Testis (tissue), 3 donors: ENCODE data around the gene DHCR24. TPM values are rescaled to one million over a fixed set of nuclear protein-coding genes. Genes with fewer than 3 reads are reported as not detected.

Experiments
- DNase-seq: peaks from one replicate; pipeline ENCODE4 v3.0.0-alpha.2; 2019
- H3K27ac ChIP-seq, 2 donors: fragments of 200-600 bp; sonication (generic); one replicate each; pipeline ENCODE4 v1.5.1; 2019
- H3K27me3 ChIP-seq: fragments of 200-600 bp; sonication (generic); one replicate; pipeline ENCODE4 v1.5.1; 2019
- H3K36me3 ChIP-seq: fragments of 200-600 bp; sonication (generic); one replicate; pipeline ENCODE4 v1.5.1; 2017; ENCODE audit warnings: low read depth; ENCODE audit errors: missing control alignments
- H3K4me1 ChIP-seq: fragments of 200-600 bp; sonication (generic); one replicate; pipeline ENCODE4 v1.5.1; 2019
- H3K4me3 ChIP-seq, 2 donors: fragments of 200-600 bp; sonication (generic); one replicate each; pipeline ENCODE4 v1.5.1; 2017 to 2019
- H3K9me3 ChIP-seq: fragments of 200-600 bp; sonication (generic); one replicate; pipeline ENCODE4 v1.5.1; 2017
- POLR2A ChIP-seq: fragments of 450-650 bp; IDR thresholded peaks from one replicate; pipeline ENCODE4 v1.6.1; 2017; ENCODE audit warnings: antibody characterized with exemption, mild to moderate bottlenecking, moderate library complexity
- WGBS, 2 donors: methylation state at CpG; one replicate each; pipeline ENCODE4 v1.1.5; 2018; 5-methylcytosine and 5-hydroxymethylcytosine counted together
- intact Hi-C: fragments of 100-400 bp; cut with DNase I; formaldehyde crosslinking; loops from one replicate; pipeline ENCODE4 v1.15.1; 2023; ENCODE audit warnings: low total_unique reads
- polyA plus RNA-seq: library from polyadenylated mRNA; stranded (reverse); fragments of 350-450 nt; fragmentation: Illumina TruSeq; extraction: RNeasy Lipid Tissue Mini Kit (QIAGEN cat#74804); gene quantifications from one replicate; pipeline ENCODE4 v1.2.3, GENCODE V29; 2014; ENCODE audit warnings: low read depth, low replicate concordance; ENCODE audit not compliant: insufficient read depth
- total RNA-seq, 2 donors: library from RNA; depleted of rRNA; stranded (reverse); fragments of >200 nt; gene quantifications; one replicate each; pipeline ENCODE4 v1.2.3, GENCODE V29; 2016
- TF ChIP-seq, protein P1 (sequence below), 3 experiments: fragments of 450-650 bp in 2 of 3; fragments of 200-600 bp in 1 of 3; sonication (generic) in 1 of 3; IDR thresholded peaks; one replicate each; pipeline ENCODE4 v1.5.1; 2016 to 2019; ENCODE audit warnings: antibody characterized with exemption in 3 of 3, mild to moderate bottlenecking in 2 of 3, moderate library complexity in 1 of 3

The DHCR24 gene
- total and polyA plus RNA-seq, 3 donors from 2014 or later = 48.5 to 127 (median 75.7) TPM

GRCh38 chr1:54846301-54846700 is 40.7 kb downstream of the DHCR24 start:
- intact Hi-C loops = no loop called here
- no peak overlapping the region for H3K27ac ChIP-seq
- no peaks in the 10 kb centered on the region for H3K9me3 ChIP-seq
- no peaks in the 10 kb centered on the region for H3K27me3 ChIP-seq
- no peaks in the 10 kb centered on the region for H3K36me3 ChIP-seq
- TF ChIP-seq POLR2A = no peak
- TF ChIP-seq, protein P1, sequence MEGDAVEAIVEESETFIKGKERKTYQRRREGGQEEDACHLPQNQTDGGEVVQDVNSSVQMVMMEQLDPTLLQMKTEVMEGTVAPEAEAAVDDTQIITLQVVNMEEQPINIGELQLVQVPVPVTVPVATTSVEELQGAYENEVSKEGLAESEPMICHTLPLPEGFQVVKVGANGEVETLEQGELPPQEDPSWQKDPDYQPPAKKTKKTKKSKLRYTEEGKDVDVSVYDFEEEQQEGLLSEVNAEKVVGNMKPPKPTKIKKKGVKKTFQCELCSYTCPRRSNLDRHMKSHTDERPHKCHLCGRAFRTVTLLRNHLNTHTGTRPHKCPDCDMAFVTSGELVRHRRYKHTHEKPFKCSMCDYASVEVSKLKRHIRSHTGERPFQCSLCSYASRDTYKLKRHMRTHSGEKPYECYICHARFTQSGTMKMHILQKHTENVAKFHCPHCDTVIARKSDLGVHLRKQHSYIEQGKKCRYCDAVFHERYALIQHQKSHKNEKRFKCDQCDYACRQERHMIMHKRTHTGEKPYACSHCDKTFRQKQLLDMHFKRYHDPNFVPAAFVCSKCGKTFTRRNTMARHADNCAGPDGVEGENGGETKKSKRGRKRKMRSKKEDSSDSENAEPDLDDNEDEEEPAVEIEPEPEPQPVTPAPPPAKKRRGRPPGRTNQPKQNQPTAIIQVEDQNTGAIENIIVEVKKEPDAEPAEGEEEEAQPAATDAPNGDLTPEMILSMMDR (IDR thresholded peaks at IDR 0.05) = no peak
- WGBS, 2 donors = 92 to 97% methylated on average over 3 of the region's 3 CpGs
- H3K4me1 ChIP-seq = no peaks in the 10 kb centered on the region
- no peak for DNase-seq
- H3K4me3 ChIP-seq = no peak overlapping the region

- 81 to 82% methylated on average over 5 of the region's 5 CpGs for WGBS, 2 donors
- DNase-seq = no peak
- no peak for TF ChIP-seq POLR2A
- TF ChIP-seq, protein P1 (IDR thresholded peaks at IDR 0.05) = no peak
- intact Hi-C loops = no loop called here
- H3K9me3 ChIP-seq = no peaks in the 10 kb centered on the region
- no peaks in the 10 kb centered on the region for H3K27me3 ChIP-seq
- no peaks in the 10 kb centered on the region for H3K4me1 ChIP-seq
- no peaks in the 10 kb centered on the region for H3K36me3 ChIP-seq
- no peak overlapping the region for H3K4me3 ChIP-seq
- no peak overlapping the region for H3K27ac ChIP-seq
These were observed 41.2 kb downstream of the DHCR24 start for GRCh38 chr1:54845772-54846171.

- H3K4me1 ChIP-seq = no peaks in the 10 kb centered on the region
- H3K4me3 ChIP-seq = no peak overlapping the region
- no peaks in the 10 kb centered on the region for H3K27me3 ChIP-seq
- no peaks in the 10 kb centered on the region for H3K36me3 ChIP-seq
- TF ChIP-seq, protein P1 (IDR thresholded peaks at IDR 0.05) = no peak
- TF ChIP-seq POLR2A = no peak
- intact Hi-C loops = no loop called here
- no peak for DNase-seq
- 90 to 93% methylated on average over 3 of the region's 3 CpGs for WGBS, 2 donors
- no peak overlapping the region for H3K27ac ChIP-seq
- H3K9me3 ChIP-seq = no peaks in the 10 kb centered on the region
These were observed 42.4 kb downstream of the DHCR24 start for GRCh38 chr1:54844564-54844963.

GRCh38 chr1:54843449-54843848 is 43.5 kb downstream of the DHCR24 start:
- no peak overlapping the region for H3K4me3 ChIP-seq
- H3K27me3 ChIP-seq = no peaks in the 10 kb centered on the region
- intact Hi-C loops = no loop called here
- H3K4me1 ChIP-seq = no peaks in the 10 kb centered on the region
- no peaks in the 10 kb centered on the region for H3K36me3 ChIP-seq
- DNase-seq = no peak
- no peak overlapping the region for H3K27ac ChIP-seq
- 85 to 97% methylated on average over 5 of the region's 5 CpGs for WGBS, 2 donors
- H3K9me3 ChIP-seq = no peaks in the 10 kb centered on the region
- TF ChIP-seq, protein P1 (IDR thresholded peaks at IDR 0.05) = no peak
- TF ChIP-seq POLR2A = no peak

DNA sequence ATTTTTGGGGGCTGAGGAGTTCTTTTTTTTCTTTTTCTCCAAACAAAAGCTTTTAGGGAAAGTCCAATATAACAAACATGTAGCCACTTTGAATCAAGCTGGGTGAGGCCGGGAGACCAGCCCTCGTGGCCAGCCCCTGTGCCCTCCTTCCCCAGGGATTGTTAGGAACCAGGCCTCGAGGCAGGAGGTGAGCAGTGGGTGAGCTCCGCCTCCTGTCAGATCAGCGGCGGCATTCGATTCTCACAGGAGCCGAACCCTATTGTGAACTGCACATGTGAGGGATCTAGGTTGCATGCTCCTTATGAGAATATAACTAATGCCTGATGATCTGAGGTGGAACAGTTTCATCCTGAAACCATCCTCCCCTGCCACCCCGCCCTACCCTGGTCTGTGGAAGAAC is 44.0 kb downstream of the DHCR24 start:
- no peak overlapping the region for H3K4me3 ChIP-seq
- no peaks in the 10 kb centered on the region for H3K9me3 ChIP-seq
- intact Hi-C loops = no loop called here
- no peaks in the 10 kb centered on the region for H3K36me3 ChIP-seq
- no peak overlapping the region for H3K27ac ChIP-seq
- H3K4me1 ChIP-seq = no peaks in the 10 kb centered on the region
- no peaks in the 10 kb centered on the region for H3K27me3 ChIP-seq
- no peak for TF ChIP-seq POLR2A
- TF ChIP-seq, protein P1 (IDR thresholded peaks at IDR 0.05) = no peak
- DNase-seq = no peak
- 87 to 92% methylated on average over 7 to 9 of the region's 9 CpGs for WGBS, 2 donors
